ENCODE measurements around the gene DCHS1.

Gene DCHS1

DNA sequence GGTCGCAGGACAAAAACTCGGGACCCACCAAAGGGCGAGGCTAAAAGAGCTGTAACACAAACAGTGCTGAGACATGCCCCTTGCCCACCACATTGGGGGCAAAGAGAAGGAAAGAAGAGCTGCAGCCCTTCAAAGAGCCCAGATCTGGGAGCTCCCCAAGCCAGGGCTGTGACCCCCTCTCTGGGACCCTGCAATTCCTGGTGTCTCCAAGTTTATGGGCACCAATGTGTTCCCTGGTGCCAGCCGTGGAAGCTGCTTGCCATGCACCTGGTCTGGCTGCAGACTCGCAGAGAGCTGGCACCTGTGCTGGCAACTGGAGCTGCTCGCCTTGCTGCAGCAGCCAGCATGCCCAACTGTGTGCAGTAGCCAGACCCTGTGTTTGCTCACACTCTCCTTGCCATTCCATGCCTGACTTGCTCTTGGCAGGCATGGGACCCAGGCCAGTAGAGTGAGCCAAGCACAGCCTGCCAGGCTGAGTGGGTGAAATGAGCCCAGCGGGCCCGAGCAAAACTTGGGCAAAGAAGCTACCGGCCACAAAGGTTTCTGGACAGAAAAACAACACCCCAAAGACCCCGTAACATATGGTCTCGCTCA lies 68.2 kb downstream of the DCHS1 start:
- DNase-seq: no peak

DNA sequence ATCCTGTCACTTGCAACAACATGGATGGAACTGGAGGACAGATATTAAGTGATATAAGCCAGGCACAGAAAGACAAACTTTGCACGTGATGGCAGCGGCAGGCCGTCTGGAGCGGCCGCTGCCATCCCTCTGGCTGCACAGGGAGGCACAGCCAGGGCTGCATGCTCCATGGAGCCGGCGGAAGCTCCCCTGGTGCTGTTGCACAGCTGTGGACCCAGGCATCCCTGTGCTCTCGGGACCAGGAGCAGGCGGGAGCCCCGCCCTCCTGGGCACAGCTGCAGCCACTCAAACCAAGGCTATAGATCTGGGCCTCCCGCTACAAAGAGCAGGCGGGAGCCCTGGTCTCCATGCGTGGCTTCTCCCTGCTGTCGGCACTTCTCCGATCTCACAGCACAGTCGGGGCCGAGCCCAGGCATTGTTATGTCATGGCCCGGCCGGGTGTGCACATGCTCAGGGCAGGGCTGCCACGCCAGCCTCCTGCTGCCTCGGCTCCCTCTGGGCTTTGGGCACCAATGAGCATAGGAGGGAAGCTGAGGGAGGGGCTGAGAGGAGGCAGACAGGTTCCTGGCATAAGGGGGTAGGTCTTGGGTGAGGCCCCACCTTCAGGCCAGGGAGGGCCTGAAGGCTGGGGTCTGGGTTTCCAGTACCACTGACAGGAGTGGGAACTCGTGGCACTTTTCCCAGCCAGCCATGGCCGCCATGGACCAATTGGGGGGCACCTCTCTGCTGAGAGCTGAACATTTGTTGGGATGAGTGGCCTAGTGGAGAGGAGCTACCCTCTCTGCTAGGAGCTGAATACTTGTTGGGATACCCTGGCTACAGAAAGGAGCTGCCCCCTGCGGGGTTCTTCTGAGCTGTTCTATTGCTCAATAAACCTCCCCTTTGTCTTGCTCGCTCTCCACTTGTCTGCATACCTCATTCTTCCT lies 68.9 kb downstream of the DCHS1 start:
- peak; percentile 14 for DNase-seq

DNA sequence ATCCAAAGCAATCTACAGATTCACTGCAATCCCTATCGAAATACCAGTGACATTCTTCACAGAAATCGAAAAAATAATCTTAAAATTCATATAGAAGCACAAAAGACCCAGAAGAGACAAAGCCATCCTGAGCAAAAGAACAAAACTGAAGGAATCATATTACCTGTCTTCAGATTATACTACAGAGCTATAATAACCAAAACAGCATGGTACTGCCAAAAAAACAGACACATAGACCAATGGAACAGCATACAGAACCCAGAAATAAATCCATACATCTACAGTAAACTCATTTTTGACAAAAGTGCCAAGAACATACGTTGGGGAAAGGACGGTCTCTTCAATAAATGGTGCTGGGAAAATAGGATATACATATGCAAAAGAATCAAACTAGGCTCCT lies 71.1 kb downstream of the DCHS1 start:
- DNase-seq: no peak

DNA sequence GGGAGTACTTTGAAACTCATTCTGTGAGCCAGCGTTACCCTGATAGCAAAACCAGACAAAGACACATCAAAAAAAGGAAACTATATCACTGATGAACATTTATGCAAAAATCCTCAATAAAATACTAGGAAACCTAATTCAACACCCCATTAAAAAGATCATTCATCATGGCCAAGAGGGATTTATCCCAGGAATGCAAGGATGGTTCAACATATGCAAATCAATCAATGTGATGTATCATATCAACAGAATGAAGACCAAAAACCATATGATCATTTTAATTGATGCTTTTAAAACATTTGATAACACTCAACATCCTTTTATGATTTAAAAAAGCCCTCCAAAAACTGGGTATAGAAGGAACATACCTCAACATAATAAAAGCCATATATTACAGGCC lies 72.0 kb downstream of the DCHS1 start:
- no peak for DNase-seq

DNA sequence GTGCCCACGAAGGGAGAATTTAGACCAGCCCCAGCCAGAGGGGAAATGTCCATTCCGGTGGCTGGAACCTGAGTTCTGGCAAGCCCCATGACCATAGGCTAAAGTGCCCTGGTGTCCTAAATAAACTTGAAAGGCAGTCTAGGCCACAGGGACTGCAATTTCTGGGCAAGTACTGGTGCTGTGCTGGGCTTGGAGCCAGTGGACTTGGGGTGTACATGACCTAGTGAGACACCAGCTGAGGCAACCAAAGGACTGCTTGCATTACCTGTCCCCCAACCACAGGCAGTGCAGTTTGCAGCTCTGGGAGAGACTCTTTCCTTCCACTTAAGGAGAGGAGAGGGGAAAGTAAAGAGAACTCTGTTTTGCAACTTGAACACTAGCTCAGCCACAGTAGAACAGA lies 75.9 kb downstream of the DCHS1 start:
- no peak for DNase-seq

DNA sequence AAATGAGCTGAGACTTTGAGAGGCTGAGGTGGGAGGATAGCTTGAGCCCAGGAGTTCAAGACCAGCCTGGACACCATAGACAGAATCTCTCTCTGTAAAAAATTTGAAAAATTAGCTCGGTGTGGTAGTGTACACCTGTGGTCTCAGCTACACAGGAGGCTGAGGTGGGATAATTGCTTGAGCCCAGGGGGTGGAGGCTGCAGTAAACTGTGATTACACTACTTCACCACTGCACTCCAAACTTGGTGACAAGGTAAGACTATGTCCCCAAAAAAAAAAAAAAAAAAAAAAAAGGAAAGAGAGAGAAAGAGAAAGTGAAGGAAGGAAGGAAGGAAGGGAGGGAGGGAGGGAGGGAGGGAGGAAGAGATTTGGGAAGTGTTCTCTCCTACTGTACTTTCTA lies 77.5 kb downstream of the DCHS1 start:
- DNase-seq: no peak

DNA sequence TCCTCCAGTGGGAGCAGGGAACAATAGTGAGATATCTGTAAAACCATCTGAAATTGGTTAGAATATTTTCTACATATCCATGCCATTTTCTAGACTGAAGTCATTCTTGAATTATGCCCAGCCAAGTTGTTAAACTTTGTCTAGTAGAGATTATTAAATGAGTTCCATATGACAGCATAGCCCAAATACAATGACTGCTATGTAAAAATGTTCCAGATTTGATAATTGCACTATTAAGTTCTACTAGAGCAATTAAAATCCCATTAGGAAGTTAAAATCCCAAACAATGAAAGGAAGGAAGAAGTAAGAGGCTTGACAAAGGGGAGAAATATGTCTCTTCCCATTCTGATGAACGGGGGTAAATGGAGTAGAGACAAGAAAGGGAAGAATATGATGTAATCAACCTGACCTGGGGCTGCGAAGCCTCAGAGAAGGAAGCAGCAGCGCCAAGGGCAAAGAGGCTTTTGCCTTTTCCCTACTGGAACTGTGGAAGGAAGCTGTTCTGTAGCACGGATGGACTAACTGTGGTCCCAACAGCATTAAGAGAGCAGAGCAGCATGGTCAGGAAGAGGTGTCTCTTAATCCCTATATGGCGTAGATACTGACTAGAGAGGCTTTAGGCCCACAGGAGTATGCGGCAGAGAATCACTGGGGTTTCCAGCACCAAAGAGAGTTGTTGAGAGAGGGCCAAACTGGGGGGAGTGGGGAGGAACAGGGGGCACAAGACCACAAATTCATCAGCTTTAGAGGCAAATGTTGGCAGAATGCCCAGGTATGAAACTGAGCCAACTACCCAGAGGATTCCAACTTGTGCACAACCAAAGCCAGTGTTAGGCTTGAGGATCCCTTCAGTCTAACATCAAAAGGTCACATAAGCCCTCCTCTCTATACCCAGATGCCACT lies 78.9 kb downstream of the DCHS1 start:
- peak; percentile 84 for DNase-seq

DNA sequence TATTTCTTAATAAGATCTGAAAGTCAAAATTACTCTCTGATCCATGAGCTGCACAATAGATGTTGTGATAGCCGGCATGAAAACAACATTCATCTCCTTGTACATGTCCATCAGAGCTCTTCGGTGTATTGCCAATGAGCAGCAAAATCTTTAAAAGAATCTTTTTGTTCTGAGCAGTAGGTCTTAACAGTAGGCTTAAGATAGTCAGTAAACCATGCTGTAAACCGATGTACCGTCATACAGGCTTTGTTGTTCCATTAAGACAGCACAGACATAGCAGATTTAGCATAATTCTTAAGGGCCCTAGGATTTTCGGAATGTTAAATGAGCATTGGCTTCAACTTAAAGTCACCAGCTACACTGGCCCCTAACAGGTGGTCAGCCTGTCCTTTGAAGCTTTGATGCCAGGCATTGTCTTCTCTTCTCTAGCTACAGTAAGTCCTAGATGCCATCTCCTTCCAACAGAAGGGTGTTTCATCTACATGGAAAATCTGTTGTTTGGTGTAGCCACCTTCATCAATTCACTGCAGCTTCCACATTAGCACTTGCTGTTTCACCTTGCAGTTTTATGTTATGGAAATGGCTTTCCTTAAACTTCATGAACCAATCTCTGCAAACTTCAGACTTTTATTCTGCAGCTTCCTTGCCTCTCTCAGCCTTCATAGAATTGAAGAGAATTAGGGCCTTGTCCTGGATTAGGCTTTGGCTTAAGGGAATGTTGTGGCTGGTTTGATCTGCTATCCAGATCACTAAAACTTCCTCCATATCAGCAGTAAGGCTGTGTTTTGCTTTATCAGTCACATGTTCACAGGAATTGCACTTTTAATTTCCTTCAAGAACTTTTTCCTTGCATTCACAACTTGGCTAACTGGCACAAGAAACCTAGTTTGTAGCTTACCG lies 80.5 kb downstream of the DCHS1 start:
- DNase-seq: no peak

DNA sequence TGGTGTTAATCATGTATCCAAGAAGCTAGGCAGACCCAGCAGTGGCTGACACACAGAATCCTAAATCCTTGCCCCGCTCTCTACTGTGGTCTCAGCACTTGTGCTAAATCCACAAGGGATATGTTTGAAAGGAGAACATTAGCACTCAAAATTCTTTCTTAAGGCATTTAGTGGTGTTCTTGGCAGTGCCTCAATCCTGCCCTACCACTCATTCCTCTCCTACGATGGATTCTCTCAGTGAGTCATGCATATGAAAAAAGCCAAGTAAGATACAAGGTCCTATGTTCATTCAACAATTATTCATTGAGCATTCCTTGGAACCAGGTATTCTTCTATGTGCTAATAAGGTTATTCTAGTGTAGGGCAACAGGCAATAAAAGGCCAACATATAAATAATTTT lies 83.4 kb downstream of the DCHS1 start:
- DNase-seq: peak; percentile 84

DNA sequence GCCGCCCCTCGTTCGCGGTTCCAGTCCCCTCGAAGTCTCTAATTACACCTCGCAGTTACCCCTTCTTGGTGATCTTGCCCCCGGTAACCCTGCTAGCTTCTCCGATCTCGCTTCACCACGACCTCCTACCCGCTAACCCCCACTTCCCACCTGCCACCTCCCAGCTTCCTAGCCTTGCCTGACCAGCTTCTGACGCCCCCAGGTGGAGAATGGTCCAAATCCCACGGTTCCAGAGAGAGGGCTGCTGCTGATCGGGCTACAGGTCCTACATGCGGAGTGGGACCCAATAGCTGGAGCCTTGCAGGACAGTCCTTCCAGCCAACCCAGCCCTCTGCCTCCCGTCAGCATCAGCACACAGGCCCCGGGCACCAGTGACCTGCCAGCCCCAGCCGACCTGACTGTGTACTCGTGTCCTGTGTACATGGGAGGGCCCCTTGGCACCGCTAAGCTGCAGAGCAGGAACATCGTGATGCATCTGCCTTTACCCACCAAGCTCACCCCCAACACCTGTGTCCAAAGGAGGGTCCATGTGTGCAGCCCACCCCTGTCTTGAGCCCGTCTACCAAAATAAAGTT lies 84.1 kb downstream of the DCHS1 start:
- no peak for DNase-seq
